ENCODE results near the gene ABRAXAS1. TPM values are rescaled to one million over a fixed set of nuclear protein-coding genes. Genes with fewer than 3 reads are reported as not detected.
A peak's percentile ranks its signal among the peaks of the same experiment; 100 is the strongest.

Gene ABRAXAS1
- 37.5 TPM for total RNA-seq (ENCODE audit: unreplicated experiment)
- long read RNA-seq, full-length matches to known transcripts, result 23 of 45 reads
- long read RNA-seq, partial matches to known transcripts, result 0 of 45 reads
- long read RNA-seq, other reads (novel, unspliced or antisense), result 22 of 45 reads

DNA sequence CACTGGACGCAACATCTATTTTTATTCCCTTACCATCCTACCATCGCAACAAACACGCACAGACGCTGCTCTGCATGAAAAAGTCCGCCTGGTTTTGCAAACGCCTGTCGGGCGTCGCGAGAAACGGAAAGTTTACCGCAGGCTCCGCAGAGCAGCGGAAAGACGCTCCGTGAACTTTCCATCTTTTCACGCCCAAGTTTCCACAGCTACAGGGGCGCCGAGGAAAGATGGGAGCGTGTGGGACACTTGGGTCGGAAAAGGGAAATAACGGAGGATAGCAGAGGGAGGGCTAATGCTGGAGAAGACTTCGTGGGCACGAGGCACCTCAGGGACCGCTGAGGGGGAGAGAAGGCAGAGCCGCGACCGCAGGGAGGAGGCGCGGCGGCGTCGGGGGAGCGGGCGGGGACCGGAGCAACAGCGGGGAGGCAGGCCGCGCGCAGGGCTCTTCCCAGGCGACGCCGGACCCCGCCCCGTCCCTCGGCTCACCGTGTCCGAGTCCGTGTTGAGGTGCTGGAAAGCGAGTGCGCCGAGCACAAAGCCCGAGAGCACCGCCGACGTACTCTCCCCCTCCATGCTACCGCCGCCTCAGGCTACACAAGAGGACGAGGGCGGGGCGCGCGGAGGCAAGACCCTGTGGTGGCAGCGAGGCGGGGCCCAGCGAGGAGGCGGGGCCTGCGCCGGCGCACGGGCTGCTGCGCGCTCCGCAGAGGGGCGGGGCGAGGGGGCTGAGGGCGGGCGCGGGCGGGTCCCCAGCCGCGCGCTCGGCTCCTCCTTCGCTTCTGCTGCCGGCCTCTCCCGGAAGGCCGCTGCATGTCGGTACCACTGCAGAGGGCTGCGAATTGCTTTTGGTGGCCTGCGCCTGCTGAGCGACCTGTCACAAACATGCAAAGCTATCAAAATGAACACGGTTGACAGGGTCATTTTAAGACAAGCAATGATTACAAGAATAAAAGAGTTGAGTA, at the start of gene ABRAXAS1:
ABRAXAS1 (minus strand) TSS at position 601 of the 962 bp plus-strand sequence; CDS start at position 573, 28 bp downstream.
- Mint-ChIP-seq H3K27ac (ENCODE audit: unreplicated experiment) (peak within 1 kb of the TSS; percentile 91), H3K9me3 (ENCODE audit: unreplicated experiment) (no peaks in the 10 kb centered on the region), H3K36me3 (ENCODE audit: low read depth, unreplicated experiment) (peaks cover 7% of the 10 kb centered on the region), H3K4me1 (ENCODE audit: unreplicated experiment) (peaks cover 10% of the 10 kb centered on the region), H3K27me3 (ENCODE audit: unreplicated experiment) (peaks cover 1% of the 10 kb centered on the region), H3K4me3 (ENCODE audit: unreplicated experiment) (peak within 1 kb of the TSS; percentile 98)
- TF ChIP-seq CTCF (IDR thresholded peaks at IDR 0.05; ENCODE audit: unreplicated experiment), result no peak
- DNase-seq (ENCODE audit: low spot score), result peak; percentile 98

DNA sequence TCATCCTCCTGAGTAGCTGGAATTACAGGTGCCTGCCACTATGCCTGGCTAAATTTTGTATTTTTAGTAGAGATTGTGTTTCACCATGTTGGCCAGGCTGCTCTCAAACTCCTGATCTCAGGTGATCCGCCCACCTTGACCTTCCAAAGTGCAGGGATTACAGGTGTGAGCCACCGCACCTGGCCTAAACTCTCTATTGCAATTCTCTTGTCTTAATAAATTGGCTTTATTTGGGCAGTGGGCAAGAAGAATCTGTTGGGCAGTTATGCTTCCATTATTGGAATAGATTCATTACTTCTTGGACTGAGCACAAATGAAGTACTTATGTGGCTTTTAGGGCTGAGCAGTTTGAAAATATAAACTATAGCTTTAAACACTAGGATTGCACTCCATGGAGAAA, 42.8 kb upstream of the ABRAXAS1 start:
- no peaks in the 10 kb centered on the region for H3K9me3 Mint-ChIP-seq (ENCODE audit: unreplicated experiment)
- no peak overlapping the region for H3K27ac Mint-ChIP-seq (ENCODE audit: unreplicated experiment)
- TF ChIP-seq CTCF (IDR thresholded peaks at IDR 0.05; ENCODE audit: unreplicated experiment), result no peak
- no peak for DNase-seq (ENCODE audit: low spot score)
- H3K4me3 Mint-ChIP-seq (ENCODE audit: unreplicated experiment), result no peak overlapping the region
- H3K27me3 Mint-ChIP-seq (ENCODE audit: unreplicated experiment), result no peaks in the 10 kb centered on the region
- H3K4me1 Mint-ChIP-seq (ENCODE audit: unreplicated experiment), result no peaks in the 10 kb centered on the region
- peaks cover 3% of the 10 kb centered on the region for H3K36me3 Mint-ChIP-seq (ENCODE audit: low read depth, unreplicated experiment)

- Mint-ChIP-seq H3K4me1 (ENCODE audit: unreplicated experiment) (no peaks in the 10 kb centered on the region), H3K27ac (ENCODE audit: unreplicated experiment) (no peak overlapping the region), H3K9me3 (ENCODE audit: unreplicated experiment) (no peaks in the 10 kb centered on the region), H3K36me3 (ENCODE audit: low read depth, unreplicated experiment) (peaks cover 3% of the 10 kb centered on the region), H3K4me3 (ENCODE audit: unreplicated experiment) (no peak overlapping the region), H3K27me3 (ENCODE audit: unreplicated experiment) (no peaks in the 10 kb centered on the region)
- no peak for DNase-seq (ENCODE audit: low spot score)
- no peak for TF ChIP-seq CTCF (IDR thresholded peaks at IDR 0.05; ENCODE audit: unreplicated experiment)
These were observed 37.3 kb upstream of the ABRAXAS1 start for GRCh38 chr4:83522239-83522638.

- no peak for TF ChIP-seq CTCF (IDR thresholded peaks at IDR 0.05; ENCODE audit: unreplicated experiment)
- Mint-ChIP-seq H3K36me3 (ENCODE audit: low read depth, unreplicated experiment) (no peaks in the 10 kb centered on the region), H3K9me3 (ENCODE audit: unreplicated experiment) (no peaks in the 10 kb centered on the region), H3K27me3 (ENCODE audit: unreplicated experiment) (peaks cover 2% of the 10 kb centered on the region), H3K4me1 (ENCODE audit: unreplicated experiment) (no peaks in the 10 kb centered on the region), H3K27ac (ENCODE audit: unreplicated experiment) (no peak overlapping the region), H3K4me3 (ENCODE audit: unreplicated experiment) (no peak overlapping the region)
- DNase-seq (ENCODE audit: low spot score), result no peak
These were observed 31.3 kb upstream of the ABRAXAS1 start for GRCh38 chr4:83516042-83516772.
